Measurements from ENCODE around the gene AFAP1. TPM values are rescaled to one million over a fixed set of nuclear protein-coding genes. Genes with fewer than 3 reads are reported as not detected.

AFAP1 gene
- total RNA-seq, 1 experiment from 2014 or later = 22.5 TPM

GRCh38 chr4:7717946-7718490 lies 221.6 kb downstream of the AFAP1 start:
- no peaks in the 10 kb centered on the region for H3K9me3 Mint-ChIP-seq (ENCODE audit: unreplicated experiment)
- DNase-seq (ENCODE audit: unreplicated experiment) = no peak
- CTCF ChIA-PET = no interaction called here
- POLR2A ChIA-PET = no interaction called here
- intact Hi-C loops (cut with micrococcal nuclease) = loop anchor here (2.0 to 10.0 kb wide), 2 partner anchors 393 to 525 kb away; partner anchors contain the start of gene SORCS2
- H3K27ac Mint-ChIP-seq (ENCODE audit: low read depth, unreplicated experiment) = no peak overlapping the region
- H3K27me3 Mint-ChIP-seq (ENCODE audit: insufficient read depth, unreplicated experiment) = peaks cover 24% of the 10 kb centered on the region
- H3K36me3 Mint-ChIP-seq (ENCODE audit: insufficient read depth, unreplicated experiment) = no peaks in the 10 kb centered on the region
- BruUV-seq (replicated peaks) = no TSS peak
- no peak for TF ChIP-seq CTCF (IDR thresholded peaks at IDR 0.05; ENCODE audit: unreplicated experiment)
- H3K4me1 Mint-ChIP-seq (ENCODE audit: insufficient read depth, unreplicated experiment) = no peaks in the 10 kb centered on the region
- H3K4me3 Mint-ChIP-seq (ENCODE audit: unreplicated experiment) = no peak overlapping the region

GRCh38 chr4:7717161-7717560 lies 222.5 kb downstream of the AFAP1 start:
- H3K36me3 Mint-ChIP-seq (ENCODE audit: insufficient read depth, unreplicated experiment) = no peaks in the 10 kb centered on the region
- no peaks in the 10 kb centered on the region for H3K9me3 Mint-ChIP-seq (ENCODE audit: unreplicated experiment)
- no peak for TF ChIP-seq CTCF (IDR thresholded peaks at IDR 0.05; ENCODE audit: unreplicated experiment)
- H3K27ac Mint-ChIP-seq (ENCODE audit: low read depth, unreplicated experiment) = no peak overlapping the region
- H3K4me3 Mint-ChIP-seq (ENCODE audit: unreplicated experiment) = no peak overlapping the region
- no peaks in the 10 kb centered on the region for H3K4me1 Mint-ChIP-seq (ENCODE audit: insufficient read depth, unreplicated experiment)
- peaks cover 17% of the 10 kb centered on the region for H3K27me3 Mint-ChIP-seq (ENCODE audit: insufficient read depth, unreplicated experiment)
- intact Hi-C loops (cut with micrococcal nuclease) = loop anchor here (10.0 kb wide), 1 partner anchor 392 kb away; no protein-coding TSS in a partner anchor
- CTCF ChIA-PET = interaction anchor here (1.2 kb wide), 1 partner anchor 255 kb away, joined by 3 read pairs; no protein-coding TSS in a partner anchor
- POLR2A ChIA-PET = no interaction called here
- no peak for DNase-seq (ENCODE audit: unreplicated experiment)
- no TSS peak for BruUV-seq (replicated peaks)

- ChIA-PET CTCF (interaction anchor here (0.6 to 1.2 kb wide), 2 partner anchors 254 to 747 kb away, joined by 3 to 5 read pairs; no protein-coding TSS in a partner anchor), POLR2A (interaction anchor here (0.5 kb wide), 1 partner anchor 313 kb away, joined by 3 read pairs; no protein-coding TSS in a partner anchor)
Observed at GRCh38 chr4:7716010-7716721, 223.5 kb downstream of the AFAP1 start.

More at GRCh38 chr4:7716010-7716721, 223.5 kb downstream of the AFAP1 start:
- no peak overlapping the region for H3K4me3 Mint-ChIP-seq (ENCODE audit: unreplicated experiment)
- H3K4me1 Mint-ChIP-seq (ENCODE audit: insufficient read depth, unreplicated experiment) = no peaks in the 10 kb centered on the region
- no peak overlapping the region for H3K27ac Mint-ChIP-seq (ENCODE audit: low read depth, unreplicated experiment)
- intact Hi-C loops (cut with micrococcal nuclease) = loop anchor here (10.0 kb wide), 1 partner anchor 391 kb away; no protein-coding TSS in a partner anchor
- BruUV-seq (replicated peaks) = no TSS peak
- TF ChIP-seq CTCF (IDR thresholded peaks at IDR 0.05; ENCODE audit: unreplicated experiment) = no peak
- no peaks in the 10 kb centered on the region for H3K36me3 Mint-ChIP-seq (ENCODE audit: insufficient read depth, unreplicated experiment)
- H3K27me3 Mint-ChIP-seq (ENCODE audit: insufficient read depth, unreplicated experiment) = peaks cover 14% of the 10 kb centered on the region
- no peak for DNase-seq (ENCODE audit: unreplicated experiment)
- no peaks in the 10 kb centered on the region for H3K9me3 Mint-ChIP-seq (ENCODE audit: unreplicated experiment)

Measured in MCF 10A (cell line).